Smooth muscle cell (in vitro differentiated cells): Measurements from ENCODE around the gene MISP3. TPM values are rescaled to one million over a fixed set of nuclear protein-coding genes. Genes with fewer than 3 reads are reported as not detected.

ENCODE experiments used
- DNase-seq: peaks from one replicate; lab custom pipeline; 2025; ENCODE audit not compliant: unreplicated experiment; lab: John Stamatoyannopoulos, UW
- H2AFZ ChIP-seq: fragments of 200-600 bp; sonication (generic); 2 replicates; pipeline ENCODE4 v1.6.0; 2016; ENCODE audit warnings: antibody characterized with exemption, low read depth, mild to moderate bottlenecking
- H3F3A ChIP-seq: fragments of 200-600 bp; sonication (generic); 2 replicates; pipeline ENCODE4 v1.6.0; 2017; ENCODE audit warnings: antibody characterized with exemption, low read depth
- H3K27ac ChIP-seq: fragments of 200-600 bp; sonication (generic); 2 replicates; pipeline ENCODE4 v1.5.1; 2016; ENCODE audit warnings: low read depth, mild to moderate bottlenecking
- H3K27me3 ChIP-seq: fragments of 200-600 bp; sonication (generic); 2 replicates; pipeline ENCODE4 v1.6.1; 2016; ENCODE audit warnings: low read depth, mild to moderate bottlenecking
- H3K36me3 ChIP-seq: fragments of 200-600 bp; sonication (generic); 2 replicates; pipeline ENCODE4 v1.5.1; 2016; ENCODE audit warnings: low read depth
- H3K4me1 ChIP-seq: fragments of 200-600 bp; sonication (generic); 2 replicates; pipeline ENCODE4 v1.5.1; 2016; ENCODE audit warnings: low read depth
- H3K4me2 ChIP-seq: fragments of 200-600 bp; sonication (generic); 2 replicates; pipeline ENCODE4 v1.6.0; 2016; ENCODE audit warnings: mild to moderate bottlenecking
- H3K4me3 ChIP-seq: fragments of 200-600 bp; sonication (generic); 2 replicates; pipeline ENCODE4 v1.5.1; 2016; ENCODE audit warnings: mild to moderate bottlenecking
- H3K79me2 ChIP-seq: fragments of 200-600 bp; sonication (generic); 2 replicates; pipeline ENCODE4 v1.6.0; 2016; ENCODE audit warnings: low read depth, mild to moderate bottlenecking
- H3K9ac ChIP-seq: fragments of 200-600 bp; sonication (generic); 2 replicates; pipeline ENCODE4 v1.6.0; 2016; ENCODE audit warnings: low read depth
- H3K9me3 ChIP-seq: fragments of 200-600 bp; sonication (generic); replicated peaks from 2 replicates; pipeline ENCODE4 v1.5.1; 2016; ENCODE audit warnings: low read depth
- H4K20me1 ChIP-seq: fragments of 200-600 bp; sonication (generic); 2 replicates; pipeline ENCODE4 v1.6.0; 2016; ENCODE audit warnings: low read depth
- CTCF ChIP-seq: fragments of 200-600 bp; sonication (generic); IDR thresholded peaks from 2 replicates; pipeline ENCODE4 v1.5.1; 2017; ENCODE audit warnings: borderline replicate concordance, mild to moderate bottlenecking, antibody characterized with exemption; ENCODE audit not compliant: insufficient read depth, poor library complexity, severe bottlenecking
- WGBS: methylation state at CpG from one replicate; pipeline ENCODE4 v1.1.7; 2016; ENCODE audit warnings: low lambda C conversion rate; 5-methylcytosine and 5-hydroxymethylcytosine counted together
- polyA plus RNA-seq: library from polyadenylated mRNA; unstranded; fragments of >200 nt; fragmentation: Nextera tagmentation; extraction: Ambion mirVana; gene quantifications from 2 replicates; pipeline ENCODE4 v1.2.1, GENCODE V29; 2016
- total RNA-seq: library from RNA; depleted of rRNA; stranded (reverse); fragments of >200 nt; gene quantifications from 2 replicates; pipeline ENCODE4 v1.2.3, GENCODE V29; 2014

MISP3 gene
- total and polyA plus RNA-seq, 2 experiments from 2014 or later, result 0.61 to 2.4 TPM

- Histone ChIP-seq H3K27me3 (no peaks in the 10 kb centered on the region), H3F3A (peaks cover 3% of the 10 kb centered on the region), H3K9ac (peak overlapping the region; percentile 25), H3K4me3 (peak overlapping the region; percentile 69), H3K27ac (no peak overlapping the region), H3K4me2 (peak overlapping the region; percentile 93), H2AFZ (peak overlapping the region; percentile 81), H3K79me2 (peaks cover 7% of the 10 kb centered on the region), H3K9me3 (no peaks in the 10 kb centered on the region), H4K20me1 (no peaks in the 10 kb centered on the region), H3K36me3 (no peaks in the 10 kb centered on the region), H3K4me1 (peaks cover 12% of the 10 kb centered on the region)
- WGBS, result 1% methylated on average over 65 of the region's 106 CpGs
- peak; percentile 57 for DNase-seq
- TF ChIP-seq CTCF, result peak; percentile 39
Measured at GRCh38 chr19:14073261-14073924, 807 bp downstream of the MISP3 start.

- H3K27me3 ChIP-seq, result no peaks in the 10 kb centered on the region
- H3K79me2 ChIP-seq, result peaks cover 7% of the 10 kb centered on the region
- H3K4me2 ChIP-seq, result peak overlapping the region; percentile 93
- H3K27ac ChIP-seq, result no peak overlapping the region
- DNase-seq, result peak; percentile 34
- H3K36me3 ChIP-seq, result no peaks in the 10 kb centered on the region
- H3F3A ChIP-seq, result peaks cover 3% of the 10 kb centered on the region
- 28% methylated on average over 41 of the region's 44 CpGs for WGBS
- peak overlapping the region; percentile 69 for H3K4me3 ChIP-seq
- no peaks in the 10 kb centered on the region for H3K9me3 ChIP-seq
- peaks cover 12% of the 10 kb centered on the region for H3K4me1 ChIP-seq
- no peak for TF ChIP-seq CTCF
- H2AFZ ChIP-seq, result peak overlapping the region; percentile 81
- H3K9ac ChIP-seq, result peak overlapping the region; percentile 25
- no peaks in the 10 kb centered on the region for H4K20me1 ChIP-seq
Measured at GRCh38 chr19:14073925-14074838, 1.6 kb downstream of the MISP3 start.

GRCh38 chr19:14078411-14078810 lies 5.8 kb downstream of the MISP3 start:
- Histone ChIP-seq H3K9ac (no peak overlapping the region), H3F3A (no peaks in the 10 kb centered on the region), H3K36me3 (no peaks in the 10 kb centered on the region), H3K79me2 (peaks cover 12% of the 10 kb centered on the region), H3K9me3 (no peaks in the 10 kb centered on the region), H3K4me1 (peaks cover 5% of the 10 kb centered on the region), H3K27me3 (no peaks in the 10 kb centered on the region), H3K4me2 (no peak overlapping the region), H4K20me1 (no peaks in the 10 kb centered on the region), H3K4me3 (no peak overlapping the region), H2AFZ (no peak overlapping the region), H3K27ac (no peak overlapping the region)
- no peak for DNase-seq
- TF ChIP-seq CTCF, result no peak
- 87% methylated on average over 2 of the region's 2 CpGs for WGBS
